IMR-90 (cell line): ENCODE results near the gene TMEM19. TPM values are rescaled to one million over a fixed set of nuclear protein-coding genes. Genes with fewer than 3 reads are reported as not detected.
A peak's percentile ranks its signal among the peaks of the same experiment; 100 is the strongest.

ENCODE experiments used
- ATAC-seq: fragments of 200-7000 bp; cut with Tn5 transposase; 2 replicates; pipeline ENCODE4 v1.9.1; 2020; ENCODE audit warnings: low read depth, mild to moderate bottlenecking, moderate library complexity
- BruUV-seq: library from RNA; stranded (reverse); fragments of 400-500 nt; replicated peaks from 2 replicates; lab custom pipeline; 2021; lab: Mats Ljungman, UMichigan
- CTCF ChIA-PET: fragments of 300-600 bp; formaldehyde crosslinking; extraction: SDS; loops from one replicate; lab custom pipeline; 2021; ENCODE audit warnings: antibody characterized with exemption; lab: Yijun Ruan, JAX
- POLR2A ChIA-PET: fragments of 300-600 bp; sonication (Branson Sonifier 250); formaldehyde crosslinking; loops from one replicate; lab custom pipeline; 2022; ENCODE audit warnings: antibody characterized with exemption; ENCODE audit not compliant: unreplicated experiment; lab: Charles Lee
- DNase-seq: peaks from one replicate; pipeline ENCODE4 v3.0.0; 2013
- H2AFZ ChIP-seq: replicated peaks from 2 replicates; pipeline ENCODE3; 2013; ENCODE audit warnings: low read length, mild to moderate bottlenecking; ENCODE audit not compliant: poor library complexity
- H2AK5ac ChIP-seq: 2 replicates; pipeline ENCODE4 v1.6.1; 2013; ENCODE audit warnings: low read depth, low read length, inconsistent platforms
- H2AK9ac ChIP-seq: replicated peaks from 2 replicates; pipeline ENCODE3; 2013; ENCODE audit warnings: mild to moderate bottlenecking, low read depth, low read length, moderate library complexity; ENCODE audit not compliant: poor library complexity
- H2BK120ac ChIP-seq: 2 replicates; pipeline ENCODE4 v1.6.1; 2013; ENCODE audit warnings: low read depth, low read length, inconsistent platforms
- H2BK15ac ChIP-seq: 3 replicates; pipeline ENCODE4 v1.6.1; 2013; ENCODE audit warnings: low read depth, low read length, inconsistent platforms
- H2BK20ac ChIP-seq: 2 replicates; pipeline ENCODE4 v1.6.1; 2013; ENCODE audit warnings: low read depth, mild to moderate bottlenecking, inconsistent platforms, low read length, moderate library complexity
- H2BK5ac ChIP-seq: 2 replicates; pipeline ENCODE4 v1.6.1; 2013; ENCODE audit warnings: mild to moderate bottlenecking, low read depth, low read length, inconsistent platforms; ENCODE audit not compliant: poor library complexity, severe bottlenecking
- H3K14ac ChIP-seq: replicated peaks from 2 replicates; pipeline ENCODE4 v1.6.1; 2013; ENCODE audit warnings: low read depth, low read length, inconsistent platforms
- H3K18ac ChIP-seq: 2 replicates; pipeline ENCODE4 v1.6.1; 2013; ENCODE audit warnings: low read depth, low read length, control low read depth
- H3K23ac ChIP-seq: 2 replicates; pipeline ENCODE4 v1.6.1; 2013; ENCODE audit warnings: low read depth, low read length, inconsistent platforms
- H3K27ac ChIP-seq: 2 replicates; pipeline ENCODE4 v1.5.1; 2013; ENCODE audit warnings: mild to moderate bottlenecking, control low read depth, low read length; ENCODE audit not compliant: insufficient read depth
- H3K27me3 ChIP-seq: 2 replicates; pipeline ENCODE4 v1.6.1; 2013; ENCODE audit warnings: low read length; ENCODE audit not compliant: control insufficient read depth, insufficient read depth
- H3K36me3 ChIP-seq: 2 replicates; pipeline ENCODE4 v1.6.1; 2013; ENCODE audit warnings: low read length, mixed read lengths; ENCODE audit not compliant: control insufficient read depth, insufficient read depth
- H3K4ac ChIP-seq: 2 replicates; pipeline ENCODE4 v1.6.1; 2013; ENCODE audit warnings: low read depth, low read length, inconsistent platforms
- H3K4me1 ChIP-seq: 2 replicates; pipeline ENCODE4 v1.6.1; 2013; ENCODE audit warnings: low read length, mixed read lengths; ENCODE audit not compliant: control insufficient read depth, insufficient read depth
- H3K4me2 ChIP-seq: 2 replicates; pipeline ENCODE4 v1.6.1; 2013; ENCODE audit warnings: low read depth, mild to moderate bottlenecking, control low read depth, low read length, moderate library complexity
- H3K4me3 ChIP-seq: 2 replicates; pipeline ENCODE4 v1.5.1; 2013; ENCODE audit warnings: low read depth, mild to moderate bottlenecking, control low read depth, low read length, moderate library complexity; ENCODE audit not compliant: insufficient read depth
- H3K56ac ChIP-seq: 2 replicates; pipeline ENCODE4 v1.6.1; 2013; ENCODE audit warnings: low read length, inconsistent platforms; ENCODE audit not compliant: insufficient read depth; ENCODE audit errors: extremely low read depth
- H3K79me1 ChIP-seq, 2 experiments: 2 replicates each; pipeline ENCODE4 v1.6.1; 2013; ENCODE audit warnings: low read length in 2 of 2, inconsistent platforms in 1 of 2, low read depth in 1 of 2
- H3K9ac ChIP-seq: 2 replicates; pipeline ENCODE4 v1.6.1; 2013; ENCODE audit warnings: low read depth, low read length, control low read depth
- H3K9me1 ChIP-seq: 2 replicates; pipeline ENCODE4 v1.6.1; 2013; ENCODE audit warnings: low read length, inconsistent platforms; ENCODE audit not compliant: insufficient read depth
- H3K9me3 ChIP-seq: 2 replicates; pipeline ENCODE4 v1.6.1; 2013; ENCODE audit warnings: low read length; ENCODE audit not compliant: control insufficient read depth, insufficient read depth
- H4K20me1 ChIP-seq: 2 replicates; pipeline ENCODE4 v1.6.1; 2013; ENCODE audit warnings: low read length, inconsistent platforms; ENCODE audit not compliant: insufficient read depth
- H4K5ac ChIP-seq: 2 replicates; pipeline ENCODE4 v1.6.1; 2013; ENCODE audit warnings: mild to moderate bottlenecking, low read depth, low read length, control low read depth
- H4K8ac ChIP-seq, 2 experiments: 2 replicates each; pipeline ENCODE4 v1.6.1; 2013; ENCODE audit warnings: low read depth in 2 of 2, low read length in 2 of 2, control low read depth in 1 of 2, inconsistent platforms in 1 of 2
- H4K91ac ChIP-seq: 2 replicates; pipeline ENCODE4 v1.6.1; 2013; ENCODE audit warnings: low read depth, low read length, inconsistent platforms; ENCODE audit not compliant: insufficient read depth
- CHD1 ChIP-seq: IDR thresholded peaks from 2 replicates; pipeline ENCODE4 v1.6.1; 2012; ENCODE audit warnings: low read depth, low read length, improper control_type of control experiment
- ELK1 ChIP-seq: fragments of 150-350 bp; IDR thresholded peaks from 2 replicates; pipeline ENCODE4 v1.6.1; 2016; ENCODE audit warnings: low read depth, mild to moderate bottlenecking, low read length, moderate library complexity, borderline replicate concordance
- MAZ ChIP-seq: IDR thresholded peaks from 2 replicates; pipeline ENCODE4 v1.6.1; 2012; ENCODE audit warnings: low read depth, mild to moderate bottlenecking, low read length, improper control_type of control experiment, moderate library complexity, borderline replicate concordance
- NFE2L2 ChIP-seq: fragments of 150-350 bp; IDR thresholded peaks from 2 replicates; pipeline ENCODE4 v1.6.1; 2016; ENCODE audit warnings: low read depth, mild to moderate bottlenecking, low read length
- POLR2A ChIP-seq: IDR thresholded peaks from 2 replicates; pipeline ENCODE4 v1.6.1; 2012; ENCODE audit warnings: mild to moderate bottlenecking, low read depth, low read length
- RAD21 ChIP-seq: IDR thresholded peaks from 2 replicates; pipeline ENCODE4 v1.6.1; 2012; ENCODE audit warnings: low read length, improper control_type of control experiment
- USF2 ChIP-seq: fragments of 150-350 bp; IDR thresholded peaks from 2 replicates; pipeline ENCODE4 v1.6.1; 2017; ENCODE audit warnings: mild to moderate bottlenecking, antibody characterized with exemption, low read length, low read depth
- WGBS, 2 experiments: methylation state at CpG; one replicate each; pipeline versions ENCODE4 v1.1.5 to v1.1.7; 2013; ENCODE audit warnings: missing lambda C conversion rate in 2 of 2; ENCODE audit not compliant: insufficient read length in 1 of 2; ENCODE audit errors: extremely low coverage in 2 of 2; 5-methylcytosine and 5-hydroxymethylcytosine counted together
- dilution Hi-C: fragments of 300-500 bp; cut with HindIII; formaldehyde crosslinking; loops from one replicate; pipeline ENCODE4 v1.14.3; 2018; ENCODE audit warnings: low sequenced_read_pairs; ENCODE audit not compliant: unreplicated experiment
- in situ Hi-C: fragments of 300-500 bp; cut with MboI; formaldehyde crosslinking; loops from 3 replicates; pipeline ENCODE4 v1.14.3; 2019; ENCODE audit warnings: low sequenced_read_pairs, inconsistent platforms, mixed read lengths
- intact Hi-C: fragments of 100-400 bp; cut with micrococcal nuclease; formaldehyde crosslinking; loops from 2 replicates; pipeline ENCODE4 v1.10.0; 2022
- polyA plus RNA-seq, 3 experiments: library from polyadenylated mRNA; depleted of rRNA; stranded (reverse); fragments of >200 nt; gene quantifications; 2 replicates each; pipeline ENCODE4 v1.2.3, GENCODE V29; 2012; ENCODE audit warnings: low replicate concordance in 1 of 3
- total RNA-seq: library from RNA; depleted of rRNA; stranded (reverse); fragments of >200 nt; gene quantifications from 2 replicates; pipeline ENCODE4 v1.2.3, GENCODE V29; 2012

TMEM19 gene
- total and polyA plus RNA-seq, 2 of the 4 experiments (the other 2 are of a cell fraction): 8.9 to 28.7 TPM

- Histone ChIP-seq H4K8ac (no peak overlapping the region), H2BK120ac (no peak overlapping the region), H3K27me3 (no peaks in the 10 kb centered on the region), H2BK20ac (no peak overlapping the region), H3K14ac (no peak overlapping the region), H2AK9ac (no peak overlapping the region), H2BK5ac (peak overlapping the region; percentile 5), H3K36me3 (peaks cover 44% of the 10 kb centered on the region), H3K79me1 (peaks cover 25 to 28% of the 10 kb centered on the region in 2 experiments), H4K20me1 (peaks cover 24% of the 10 kb centered on the region; the same call in 1 of the 2 replicates), H3K56ac (no peak overlapping the region), H3K27ac (no peak overlapping the region), H3K23ac (no peak overlapping the region), H3K9ac (no peak overlapping the region), H3K9me1 (peaks cover 8% of the 10 kb centered on the region; the same call in 1 of the 2 replicates), H3K4me2 (no peak overlapping the region), H3K18ac (no peak overlapping the region), H4K91ac (no peak overlapping the region), H3K4me3 (no peak overlapping the region), H3K4ac (no peak overlapping the region), H2BK15ac (no peak overlapping the region), H2AK5ac (no peak overlapping the region), H4K5ac (no peak overlapping the region), H3K4me1 (no peaks in the 10 kb centered on the region), H2AFZ (no peak overlapping the region), H3K9me3 (no peaks in the 10 kb centered on the region)
- WGBS, 2 experiments: no CpG with 5 or more reads among the region's 2 CpGs
- CTCF ChIA-PET: no interaction called here
- in situ Hi-C loops: no loop called here
- no TSS peak for BruUV-seq
- POLR2A ChIA-PET: no interaction called here
- intact Hi-C loops: no loop called here
- DNase-seq (no peak), ATAC-seq (peak; percentile 57)
- dilution Hi-C loops: no loop called here
- no peak for TF ChIP-seq USF2
- no peak for TF ChIP-seq ELK1
- TF ChIP-seq POLR2A: no peak
- no peak for TF ChIP-seq NFE2L2
- no peak for TF ChIP-seq CHD1
- TF ChIP-seq MAZ: no peak
- no peak for TF ChIP-seq RAD21
These were observed 44.5 kb upstream of the TMEM19 start for GRCh38 chr12:71641390-71641789.
